Aorta (tissue), 5 donors: ENCODE data around the gene GET4. TPM values are rescaled to one million over a fixed set of nuclear protein-coding genes. Genes with fewer than 3 reads are reported as not detected.
A peak's percentile ranks its signal among the peaks of the same experiment; 100 is the strongest.
"Not testable (repeated sequence)": the region's sequence is repeated elsewhere in the genome, so short reads cannot be mapped to it uniquely, and the experiment has no call there.

Experiments used
- ATAC-seq: fragments of 200-7000 bp; cut with Tn5 transposase; one replicate; pipeline ENCODE4 v1.9.1; 2022; ENCODE audit warnings: moderate library complexity; ENCODE audit not compliant: low FRiP score
- DNase-seq, 2 donors: peaks; one replicate each; pipeline ENCODE4 v3.0.0-alpha.2; 2020
- H3K27ac ChIP-seq, 2 donors: one replicate each; pipeline ENCODE4 v1.5.1; 2013; ENCODE audit warnings: low read length in 2 of 2, mild to moderate bottlenecking in 2 of 2, moderate library complexity in 2 of 2, control low read depth in 1 of 2, inconsistent platforms in 1 of 2, low read depth in 1 of 2
- H3K27me3 ChIP-seq, 2 donors: one replicate each; pipeline ENCODE4 v1.6.1; 2013; ENCODE audit warnings: control low read depth in 1 of 2, low read length in 1 of 2, mild to moderate bottlenecking in 1 of 2, moderate library complexity in 1 of 2; ENCODE audit not compliant: insufficient read depth in 2 of 2, control insufficient read depth in 1 of 2
- H3K36me3 ChIP-seq, 2 donors: one replicate each; pipeline ENCODE4 v1.6.1; 2013; ENCODE audit warnings: control low read depth in 1 of 2, low read length in 1 of 2, mild to moderate bottlenecking in 1 of 2; ENCODE audit not compliant: insufficient read depth in 2 of 2, control insufficient read depth in 1 of 2
- H3K4me1 ChIP-seq, 2 donors: one replicate each; pipeline ENCODE4 v1.6.1; 2013; ENCODE audit warnings: low read length in 2 of 2, control low read depth in 1 of 2, mild to moderate bottlenecking in 1 of 2, moderate library complexity in 1 of 2; ENCODE audit not compliant: insufficient read depth in 2 of 2, control insufficient read depth in 1 of 2
- H3K4me3 ChIP-seq, 2 donors: one replicate each; pipeline ENCODE4 v1.5.1; 2013; ENCODE audit warnings: low read length in 2 of 2, control low read depth in 1 of 2, mild to moderate bottlenecking in 1 of 2
- H3K9me3 ChIP-seq: one replicate; pipeline ENCODE4 v1.6.1; 2013; ENCODE audit warnings: mild to moderate bottlenecking, low read length; ENCODE audit not compliant: control insufficient read depth
- WGBS, 2 donors: extraction: QIAGEN DNeasy Blood & Tissue Kit; methylation state at CpG; one replicate each; pipeline ENCODE4 v1.1.7; 2013; 5-methylcytosine and 5-hydroxymethylcytosine counted together
- intact Hi-C, 2 donors: fragments of 100-400 bp; cut with DNase I; formaldehyde crosslinking; loops; one replicate each; pipeline versions ENCODE4 v1.14.2 to v1.15.0; 2022
- polyA plus RNA-seq, 2 donors: library from polyadenylated mRNA; stranded (reverse); fragments of 200-250 nt; gene quantifications; one replicate each; pipeline ENCODE4 v1.2.3, GENCODE V29; 2013
- total RNA-seq, 2 donors: library from RNA; stranded (reverse); fragmentation: NEBNext Ultra II Directional; extraction: Animal tissue kit (Norgen Biotek cat#: 25700); gene quantifications; one replicate each; pipeline ENCODE4 v1.2.1, GENCODE V29; 2021
- donor health status: healthy with polysubstance abuse.
- donor health status: Bipolar disorder and iron deficiency.
- donor health status: DM: no; HTN: no; CAD: no.
- donor health status: DM: no; HTN: no; CAD: no.
- donor health status: DM: yes; HTN: yes; CAD: no.

Gene GET4
- total and polyA plus RNA-seq, 4 donors, result 16.5 to 58.3 (median 21.3) TPM

GRCh38 chr7:902996-903395 lies 26.6 kb downstream of the GET4 start:
- WGBS, 2 donors, result 68 to 88% methylated on average over 22 of the region's 22 CpGs
- Histone ChIP-seq H3K27ac (no peak overlapping the region), H3K4me3 (no peak overlapping the region), H3K27me3 (no peaks in the 10 kb centered on the region), H3K4me1 (no peaks in the 10 kb centered on the region), H3K9me3 (no peaks in the 10 kb centered on the region), H3K36me3 (no peaks in the 10 kb centered on the region)
- intact Hi-C loops, result no loop called here
- ATAC-seq (no peak), DNase-seq (no peak)

- H3K4me3 ChIP-seq, result no peak overlapping the region
- ATAC-seq (no peak), DNase-seq (no peak)
- intact Hi-C loops, result no loop called here
- H3K27me3 ChIP-seq, result no peaks in the 10 kb centered on the region
- WGBS, 2 donors, result 92 to 93% methylated on average over 37 of the region's 37 CpGs
- H3K4me1 ChIP-seq, result no peaks in the 10 kb centered on the region
- H3K9me3 ChIP-seq, result no peaks in the 10 kb centered on the region
- no peaks in the 10 kb centered on the region for H3K36me3 ChIP-seq
- no peak overlapping the region for H3K27ac ChIP-seq
These were observed 27.8 kb downstream of the GET4 start for GRCh38 chr7:903921-904755.

GRCh38 chr7:904847-905246 lies 28.5 kb downstream of the GET4 start:
- 48 to 51% methylated on average over 17 to 20 of the region's 20 CpGs for WGBS, 2 donors
- H3K36me3 ChIP-seq, result no peaks in the 10 kb centered on the region
- no peak overlapping the region for H3K27ac ChIP-seq
- no peaks in the 10 kb centered on the region for H3K9me3 ChIP-seq
- peak in 1 of 2 donors; percentile 74 for DNase-seq
- H3K4me3 ChIP-seq, result no peak overlapping the region
- H3K27me3 ChIP-seq, result no peaks in the 10 kb centered on the region
- ATAC-seq, result no peak
- no peaks in the 10 kb centered on the region for H3K4me1 ChIP-seq
- intact Hi-C loops, result no loop called here

- no peak overlapping the region for H3K4me3 ChIP-seq
- H3K9me3 ChIP-seq, result no peaks in the 10 kb centered on the region
- DNase-seq (no peak), ATAC-seq (no peak)
- no peaks in the 10 kb centered on the region for H3K27me3 ChIP-seq
- intact Hi-C loops, result no loop called here
- no peak overlapping the region for H3K27ac ChIP-seq
- WGBS, 2 donors, result 75 to 86% methylated on average over 9 to 10 of the region's 10 CpGs
- no peaks in the 10 kb centered on the region for H3K36me3 ChIP-seq
- H3K4me1 ChIP-seq, result no peaks in the 10 kb centered on the region
These were observed 30.4 kb downstream of the GET4 start for GRCh38 chr7:906776-907157.

GRCh38 chr7:907158-907980 lies 31.0 kb downstream of the GET4 start:
- DNase-seq (no peak), ATAC-seq (peak; percentile 2)
- intact Hi-C loops, result no loop called here
- 77 to 83% methylated on average over 46 to 49 of the region's 49 CpGs for WGBS, 2 donors
- no peaks in the 10 kb centered on the region for H3K36me3 ChIP-seq
- no peak overlapping the region for H3K4me3 ChIP-seq
- H3K4me1 ChIP-seq, result no peaks in the 10 kb centered on the region
- no peaks in the 10 kb centered on the region for H3K27me3 ChIP-seq
- no peaks in the 10 kb centered on the region for H3K9me3 ChIP-seq
- no peak overlapping the region for H3K27ac ChIP-seq

GRCh38 chr7:908159-908581 lies 31.8 kb downstream of the GET4 start:
- WGBS, 2 donors, result 90 to 95% methylated on average over 12 of the region's 12 CpGs
- Histone ChIP-seq H3K4me1 (no peaks in the 10 kb centered on the region), H3K4me3 (no peak overlapping the region), H3K36me3 (no peaks in the 10 kb centered on the region), H3K9me3 (no peaks in the 10 kb centered on the region), H3K27ac (no peak overlapping the region), H3K27me3 (no peaks in the 10 kb centered on the region)
- intact Hi-C loops, result no loop called here
- ATAC-seq, result peak; percentile 12
- no peak for DNase-seq

GRCh38 chr7:908591-909357 lies 32.4 kb downstream of the GET4 start:
- H3K36me3 ChIP-seq, H3K27me3 ChIP-seq, H3K4me3 ChIP-seq, intact Hi-C loops, H3K4me1 ChIP-seq, H3K9me3 ChIP-seq, H3K27ac ChIP-seq: not testable (repeated sequence)
- DNase-seq (peak; percentile 76 to 92), ATAC-seq (peak; percentile 83)
- WGBS, 2 donors, result 23 to 28% methylated on average over 59 to 66 of the region's 73 CpGs
